Nephron progenitor cell (in vitro differentiated cells): Measurements from ENCODE around the gene CYRIA.

ENCODE experiments used
- DNase-seq: peaks from one replicate; pipeline ENCODE4 v3.0.0; 2021
- H3K27ac Mint-ChIP-seq: 2 replicates; pipeline ENCODE4 v1.8.0; 2021; ENCODE audit warnings: mild to moderate bottlenecking, moderate library complexity, mixed read lengths
- H3K27me3 Mint-ChIP-seq: 2 replicates; pipeline ENCODE4 v1.8.0; 2021; ENCODE audit warnings: mild to moderate bottlenecking, low read depth, mixed read lengths; ENCODE audit not compliant: poor library complexity
- H3K36me3 Mint-ChIP-seq: 2 replicates; pipeline ENCODE4 v1.8.0; 2021; ENCODE audit warnings: low read depth, mixed read lengths
- H3K4me1 Mint-ChIP-seq: 2 replicates; pipeline ENCODE4 v1.8.0; 2021; ENCODE audit warnings: mixed read lengths
- H3K4me3 Mint-ChIP-seq: 2 replicates; pipeline ENCODE4 v1.8.0; 2021; ENCODE audit warnings: mild to moderate bottlenecking, moderate library complexity, mixed read lengths
- H3K9me3 Mint-ChIP-seq: 2 replicates; pipeline ENCODE4 v1.8.0; 2021; ENCODE audit warnings: mild to moderate bottlenecking, moderate library complexity, mixed read lengths
- CTCF ChIP-seq: fragments of 200-600 bp; sonication (generic); IDR thresholded peaks from 2 replicates; pipeline ENCODE4 v1.5.0; 2021; ENCODE audit warnings: antibody characterized with exemption

The CYRIA gene

DNA sequence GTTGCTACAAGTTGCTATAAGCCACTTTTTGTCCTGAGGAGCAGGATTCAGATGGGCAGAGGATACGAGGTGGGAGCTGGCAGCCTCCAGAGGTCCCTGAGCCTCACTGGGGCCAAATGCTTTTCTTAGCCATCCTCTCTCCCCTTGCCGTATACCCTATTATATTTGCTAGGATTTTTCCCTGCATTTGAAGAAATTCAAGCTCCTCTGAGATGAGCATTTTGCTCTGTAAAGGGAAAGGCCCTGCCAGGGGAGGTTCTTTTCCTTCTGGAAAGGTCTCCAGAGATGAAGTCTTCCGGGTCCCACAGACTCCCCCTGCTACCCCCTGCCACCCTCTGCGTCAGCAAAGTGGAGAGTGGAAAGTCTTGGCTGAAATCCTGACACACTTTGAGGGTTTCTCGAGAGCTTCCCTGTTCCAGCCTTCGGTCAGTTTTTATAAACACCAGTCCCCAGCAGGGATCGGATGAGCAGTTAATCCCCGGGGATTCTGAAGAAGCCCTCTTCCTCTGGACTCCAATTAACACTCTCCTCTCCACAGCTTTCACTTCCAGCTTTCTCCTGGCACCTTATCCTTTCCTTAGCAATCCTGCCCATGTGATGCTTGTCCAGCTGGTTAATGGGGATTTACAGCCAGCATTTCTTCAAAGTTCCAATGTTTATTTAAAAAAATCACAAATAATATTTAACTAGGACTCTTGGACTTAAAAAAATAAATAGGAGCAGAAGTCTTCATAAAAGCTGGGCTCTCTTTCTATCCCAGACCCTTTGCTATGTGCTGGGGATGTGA, 13.1 kb downstream of the CYRIA start:
- H3K36me3 Mint-ChIP-seq = no peaks in the 10 kb centered on the region
- no peak for TF ChIP-seq CTCF
- H3K4me1 Mint-ChIP-seq = peaks cover 82% of the 10 kb centered on the region
- peak overlapping the region; percentile 97 for H3K27ac Mint-ChIP-seq
- peaks cover 4% of the 10 kb centered on the region for H3K27me3 Mint-ChIP-seq
- H3K9me3 Mint-ChIP-seq = no peaks in the 10 kb centered on the region
- H3K4me3 Mint-ChIP-seq = peak overlapping the region; percentile 45
- no peak for DNase-seq

- Mint-ChIP-seq H3K4me3 (no peak overlapping the region), H3K36me3 (no peaks in the 10 kb centered on the region), H3K27ac (peak overlapping the region; percentile 23), H3K27me3 (peaks cover 4% of the 10 kb centered on the region), H3K4me1 (peaks cover 64% of the 10 kb centered on the region), H3K9me3 (no peaks in the 10 kb centered on the region)
- no peak for DNase-seq
- TF ChIP-seq CTCF = no peak
These were observed 15.1 kb downstream of the CYRIA start for GRCh38 chr2:16650287-16651249.

- Mint-ChIP-seq H3K36me3 (no peaks in the 10 kb centered on the region), H3K27me3 (peaks cover 4% of the 10 kb centered on the region), H3K4me1 (peaks cover 55% of the 10 kb centered on the region), H3K9me3 (no peaks in the 10 kb centered on the region), H3K27ac (no peak overlapping the region), H3K4me3 (peak overlapping the region; percentile 37)
- DNase-seq = no peak
- TF ChIP-seq CTCF = no peak
These were observed 16.0 kb downstream of the CYRIA start for GRCh38 chr2:16649353-16650286.

DNA sequence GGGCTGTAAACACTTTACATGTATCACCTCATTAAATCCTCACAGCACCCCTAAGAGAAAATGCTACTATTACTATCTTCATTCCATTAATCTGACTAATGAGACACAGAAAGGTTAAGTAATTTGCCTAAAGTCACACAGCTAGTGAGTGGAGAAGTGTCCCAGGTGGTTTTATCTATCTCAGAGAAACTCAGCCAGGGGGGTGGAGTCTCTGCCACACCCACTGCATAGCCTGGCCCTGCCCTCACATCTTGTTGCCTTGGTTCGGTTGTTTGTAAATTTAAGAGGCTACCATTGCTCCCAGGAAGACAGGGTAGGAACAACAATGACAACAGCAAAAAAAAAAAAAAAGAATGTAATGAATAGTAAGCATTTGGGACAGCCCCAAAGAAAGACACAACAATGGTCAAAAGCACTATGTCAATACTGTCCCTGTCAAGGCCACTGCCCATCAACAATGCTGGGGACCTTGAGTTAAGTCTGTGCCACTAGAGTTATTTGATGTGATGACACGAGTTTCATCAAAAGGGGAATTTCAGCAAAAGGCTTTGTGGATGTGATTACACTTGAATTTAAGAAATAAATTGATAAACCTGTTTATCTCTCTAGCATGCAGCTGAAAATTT, 17.5 kb downstream of the CYRIA start:
- Mint-ChIP-seq H3K9me3 (no peaks in the 10 kb centered on the region), H3K4me3 (no peak overlapping the region), H3K4me1 (peaks cover 41% of the 10 kb centered on the region), H3K27me3 (peaks cover 4% of the 10 kb centered on the region), H3K27ac (no peak overlapping the region), H3K36me3 (no peaks in the 10 kb centered on the region)
- DNase-seq = no peak
- no peak for TF ChIP-seq CTCF
